NCI-H69 (cell line): ENCODE data around the gene ARMC2.
A peak's percentile ranks its signal among the peaks of the same experiment; 100 is the strongest.
"Not testable (repeated sequence)": the region's sequence is repeated elsewhere in the genome, so short reads cannot be mapped to it uniquely, and the experiment has no call there.

Experiments
- DNase-seq: peaks from one replicate; lab custom pipeline; 2025; lab: John Stamatoyannopoulos, UW

The ARMC2 gene

GRCh38 chr6:108835218-108835850 is 12.9 kb upstream of the ARMC2 start:
- peak; percentile 88 for DNase-seq

DNA sequence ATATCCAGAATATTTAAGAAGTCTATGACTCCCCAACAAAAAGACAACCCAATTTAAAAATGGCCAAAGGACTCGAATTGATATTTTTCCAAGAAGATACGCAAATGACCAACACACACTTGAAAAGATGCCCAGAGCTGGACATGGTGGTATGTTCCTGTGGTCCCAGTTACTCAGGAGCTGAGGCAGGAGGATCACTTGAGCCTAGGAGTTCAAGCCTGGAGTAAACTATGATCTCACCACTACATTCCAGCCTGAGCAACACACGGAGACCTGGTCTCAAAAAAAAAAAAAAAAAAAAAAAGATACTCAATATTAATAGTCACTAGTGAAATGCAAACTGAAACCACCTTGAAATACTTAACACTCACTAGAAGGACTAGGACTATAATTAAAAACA is 12.2 kb upstream of the ARMC2 start:
- DNase-seq, result no peak

DNA sequence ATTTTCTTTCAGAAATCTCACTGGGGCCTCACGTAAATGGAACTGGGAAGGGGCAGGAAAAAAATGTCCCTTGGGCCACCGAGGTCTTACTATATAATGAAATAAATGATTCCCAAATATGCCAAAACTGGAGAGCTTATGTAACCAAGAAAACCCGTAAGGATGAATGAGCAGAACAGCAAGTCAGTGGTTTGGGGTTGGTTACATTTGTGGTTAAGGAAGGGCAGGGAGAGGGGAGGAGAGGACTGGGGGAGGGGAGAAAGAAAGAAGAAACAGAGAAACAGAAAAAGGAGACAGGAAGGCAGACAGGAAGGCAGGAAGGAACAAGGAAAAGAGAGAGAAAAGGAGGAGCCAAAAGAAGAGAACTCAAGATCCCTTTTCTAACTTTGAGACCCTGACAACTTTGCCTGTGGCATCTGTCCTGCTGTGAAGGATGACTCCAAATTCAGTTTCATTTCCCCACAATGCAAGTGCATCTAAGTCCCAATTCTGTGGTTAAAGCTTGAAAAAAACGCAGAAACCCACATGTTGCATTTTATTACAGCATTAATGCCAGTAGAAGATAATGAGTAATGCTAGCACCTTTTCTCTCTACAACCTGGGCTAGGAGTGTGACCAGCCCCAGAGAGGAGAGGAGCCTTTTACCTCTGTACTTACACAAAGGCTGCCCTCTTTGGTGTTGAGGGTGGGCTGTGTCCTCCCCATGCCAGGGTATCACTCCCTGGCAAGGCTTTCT is 10.8 kb upstream of the ARMC2 start:
- DNase-seq, result no peak

DNA sequence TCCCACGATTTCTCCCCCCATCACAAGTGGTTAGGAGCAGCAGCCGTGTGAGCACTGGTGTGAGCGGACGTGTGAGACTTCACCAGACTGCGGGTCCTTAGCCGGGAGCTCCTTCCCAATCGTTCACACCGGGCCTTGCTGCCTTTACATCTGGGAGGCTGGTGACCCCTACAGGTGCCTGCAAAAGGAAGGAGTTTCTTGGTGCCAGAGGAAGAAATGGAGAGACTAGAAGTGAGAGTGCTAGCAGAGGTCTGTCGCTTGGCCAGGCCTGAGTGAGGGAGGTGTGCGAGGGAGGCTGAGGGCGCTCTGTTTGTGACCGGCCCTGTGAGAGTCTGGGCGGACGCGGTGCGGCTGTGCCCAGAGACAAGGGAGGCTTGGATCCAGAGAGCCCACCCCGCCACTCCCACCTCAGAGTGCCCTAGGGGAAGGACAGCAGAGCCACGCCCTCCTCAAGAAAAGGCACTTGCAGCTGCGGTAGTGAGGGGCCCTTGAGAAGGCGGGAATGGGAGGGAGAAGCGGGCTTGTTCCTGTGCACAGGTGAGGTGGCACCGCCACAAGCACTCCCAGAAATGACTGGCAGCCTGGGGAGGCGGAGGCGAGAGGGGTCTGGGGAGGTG is 10.0 kb upstream of the ARMC2 start:
- peak; percentile 58 for DNase-seq

DNA sequence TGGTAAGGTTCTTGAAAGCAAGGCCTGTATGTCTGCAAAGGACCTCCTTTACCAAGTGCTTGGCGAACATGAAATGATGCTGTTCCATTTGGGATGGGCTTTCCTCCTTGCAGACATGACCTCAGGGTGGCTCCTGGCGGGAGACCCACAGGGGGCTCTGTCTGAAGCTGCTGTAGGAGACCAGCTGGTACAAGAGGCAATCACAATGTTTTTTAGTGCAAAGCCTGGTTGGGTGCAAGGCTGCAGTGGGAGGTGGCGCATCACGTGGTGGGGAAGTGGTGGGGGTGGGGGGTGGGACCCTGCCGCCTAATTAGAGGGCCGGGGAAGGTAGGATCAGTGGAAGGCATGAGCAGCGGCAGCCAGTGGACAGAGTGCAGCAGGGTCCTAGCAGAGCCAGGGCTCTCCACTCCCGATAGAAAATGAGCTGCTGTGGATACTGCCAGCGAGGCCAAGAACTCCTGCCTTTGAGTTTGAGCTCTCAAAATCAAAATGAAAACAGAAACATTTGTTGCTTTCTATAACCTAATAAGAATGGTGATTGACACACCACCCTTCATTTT is 9.1 kb upstream of the ARMC2 start:
- DNase-seq, result peak; percentile 92

GRCh38 chr6:108840919-108841318 is 7.3 kb upstream of the ARMC2 start:
- DNase-seq, result no peak

DNA sequence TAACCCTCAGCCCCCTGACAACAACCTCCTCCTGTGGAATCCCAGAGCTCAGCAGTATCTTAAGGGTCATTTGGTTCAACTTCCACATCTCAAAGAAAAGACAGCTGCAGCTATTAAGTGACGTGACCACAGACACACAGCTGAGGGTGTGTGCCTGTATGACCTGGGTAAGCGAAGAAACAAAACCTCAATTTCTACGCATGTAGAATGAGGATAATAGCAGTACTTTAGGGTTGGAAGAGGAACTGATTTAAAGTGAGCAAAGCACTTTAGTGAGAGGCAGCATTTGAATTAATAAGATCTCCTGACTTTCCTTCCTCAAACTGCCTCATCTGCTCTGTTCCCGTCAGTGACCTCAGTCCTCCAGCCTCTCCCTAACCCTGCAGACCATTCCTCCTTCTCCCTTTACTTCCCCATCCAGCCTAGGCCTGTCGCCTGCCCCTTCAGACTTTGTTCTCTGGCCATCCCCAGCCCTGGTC is 6.8 kb upstream of the ARMC2 start:
- no peak for DNase-seq

DNA sequence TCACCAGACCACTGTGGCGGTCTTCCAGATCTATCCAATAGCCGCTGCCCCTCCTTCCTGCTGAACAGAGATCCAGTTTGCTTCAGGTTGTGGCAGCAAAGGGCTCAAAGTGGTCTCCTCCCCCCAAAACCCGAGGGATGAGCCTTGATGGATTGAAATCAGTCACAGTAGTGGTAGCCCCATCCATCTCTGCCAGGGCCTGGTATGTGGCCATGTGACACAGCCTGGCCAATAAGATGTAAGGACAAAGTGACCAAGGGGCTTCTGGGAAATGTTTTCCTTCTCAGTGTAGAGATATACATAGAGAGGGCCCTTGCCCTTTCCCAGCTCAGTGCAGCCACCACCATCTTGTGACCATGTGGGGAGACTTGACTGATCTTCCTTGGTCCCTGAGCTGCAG is 4.1 kb upstream of the ARMC2 start:
- no peak for DNase-seq

- DNase-seq, result peak; percentile 83
These were observed 3.1 kb upstream of the ARMC2 start for GRCh38 chr6:108845145-108845544.

DNA sequence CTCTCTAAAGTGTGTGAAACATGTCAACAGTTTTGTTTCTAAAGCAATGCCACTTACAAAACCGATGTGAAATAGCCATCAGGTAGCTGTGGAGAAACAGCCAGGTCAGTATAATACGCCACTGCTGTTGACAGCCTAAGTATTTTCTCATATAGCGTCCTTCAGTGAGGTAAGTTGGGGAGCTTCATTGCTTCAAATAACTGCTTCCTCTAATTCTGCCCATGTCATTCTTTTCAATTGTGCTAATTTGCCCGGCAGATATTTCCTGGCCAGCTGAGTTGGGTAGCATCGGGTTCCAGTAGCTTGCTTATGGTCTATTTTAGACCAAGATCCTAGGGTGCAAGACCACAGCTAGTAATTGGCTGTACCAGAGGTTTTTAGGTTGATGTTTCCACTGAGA is 2.1 kb upstream of the ARMC2 start:
- DNase-seq, result peak; percentile 89

DNA sequence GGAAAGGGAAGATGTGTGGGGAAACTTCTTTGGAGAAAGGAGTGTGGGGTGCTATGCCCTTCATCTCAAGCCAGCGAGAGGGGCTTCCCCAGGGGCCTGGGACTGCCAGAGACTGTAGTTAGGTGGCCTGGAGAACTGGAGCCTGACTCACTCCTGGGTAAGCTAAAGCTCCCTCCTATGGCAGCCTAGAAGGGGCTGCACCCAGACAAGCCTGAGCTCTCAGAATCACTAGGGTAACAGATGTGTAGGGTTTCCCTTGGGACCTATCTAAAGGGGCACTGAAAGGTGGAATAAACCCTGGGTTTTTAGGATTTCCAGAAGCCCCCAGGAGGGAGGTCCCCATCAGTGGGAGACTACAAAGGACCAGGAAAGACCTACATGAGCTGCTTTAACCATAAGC is 1.6 kb upstream of the ARMC2 start:
- peak; percentile 92 for DNase-seq

GRCh38 chr6:108847738-108848115 is 495 bp upstream of the ARMC2 start:
- no peak for DNase-seq

DNA sequence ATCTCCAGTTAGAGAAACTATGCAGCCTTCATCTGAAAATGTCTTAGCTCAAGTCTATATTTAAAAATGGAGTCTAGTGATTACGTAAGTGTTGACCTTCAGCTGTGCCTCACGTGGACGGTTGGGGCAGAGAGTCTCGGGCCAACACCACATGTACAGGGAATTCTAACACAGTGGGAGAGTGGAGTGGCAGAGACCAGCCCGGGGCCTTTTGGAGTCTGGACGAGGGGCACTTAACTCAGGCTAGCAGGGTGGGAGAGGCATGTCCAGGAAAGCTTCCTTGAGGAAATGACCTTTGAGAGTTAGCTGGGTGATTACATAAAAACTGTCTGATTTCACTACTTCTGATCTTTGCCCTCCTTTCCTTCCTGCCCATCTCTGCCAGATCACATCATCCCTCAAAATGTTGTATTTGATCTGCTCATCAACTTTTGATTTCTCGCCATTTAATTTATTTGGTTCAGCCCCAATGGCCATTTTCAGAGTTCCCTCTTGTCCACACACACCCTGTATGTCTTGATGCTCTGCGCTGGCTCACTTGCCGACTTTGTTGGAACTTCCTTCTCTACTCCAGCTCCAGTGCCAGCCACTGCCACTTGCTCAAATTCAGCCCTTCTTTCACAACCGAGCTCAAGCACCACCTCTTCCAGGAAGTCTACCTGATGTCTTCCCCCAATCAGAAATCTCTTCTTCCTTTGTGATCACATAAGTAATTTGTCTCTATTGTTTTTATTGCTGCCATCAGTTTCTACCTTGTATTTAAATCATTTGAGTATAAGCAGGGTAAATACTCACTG is 2.6 kb downstream of the ARMC2 start:
- DNase-seq, result no peak

DNA sequence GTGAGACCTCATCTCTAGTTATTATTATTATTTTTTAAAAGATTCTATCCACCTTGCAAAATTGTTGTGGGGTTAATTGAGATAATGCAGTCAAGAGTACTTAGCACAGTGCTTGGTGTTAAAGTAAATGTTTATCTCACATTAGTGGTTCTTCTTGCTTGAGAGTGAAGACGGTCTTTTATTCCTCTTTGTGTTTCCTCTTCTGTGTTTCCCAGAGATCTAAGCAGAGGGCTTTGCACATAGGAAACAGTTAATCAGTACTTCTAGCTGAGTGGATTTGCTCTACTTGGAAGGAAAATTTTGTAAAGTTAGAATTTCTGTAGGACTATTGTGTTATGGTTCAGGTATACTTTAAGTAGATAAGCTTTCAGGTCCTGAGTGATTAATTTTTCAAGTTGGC is 3.5 kb downstream of the ARMC2 start:
- DNase-seq, result no peak

- DNase-seq, result no peak
These were observed 4.9 kb downstream of the ARMC2 start for GRCh38 chr6:108853077-108853476.

DNA sequence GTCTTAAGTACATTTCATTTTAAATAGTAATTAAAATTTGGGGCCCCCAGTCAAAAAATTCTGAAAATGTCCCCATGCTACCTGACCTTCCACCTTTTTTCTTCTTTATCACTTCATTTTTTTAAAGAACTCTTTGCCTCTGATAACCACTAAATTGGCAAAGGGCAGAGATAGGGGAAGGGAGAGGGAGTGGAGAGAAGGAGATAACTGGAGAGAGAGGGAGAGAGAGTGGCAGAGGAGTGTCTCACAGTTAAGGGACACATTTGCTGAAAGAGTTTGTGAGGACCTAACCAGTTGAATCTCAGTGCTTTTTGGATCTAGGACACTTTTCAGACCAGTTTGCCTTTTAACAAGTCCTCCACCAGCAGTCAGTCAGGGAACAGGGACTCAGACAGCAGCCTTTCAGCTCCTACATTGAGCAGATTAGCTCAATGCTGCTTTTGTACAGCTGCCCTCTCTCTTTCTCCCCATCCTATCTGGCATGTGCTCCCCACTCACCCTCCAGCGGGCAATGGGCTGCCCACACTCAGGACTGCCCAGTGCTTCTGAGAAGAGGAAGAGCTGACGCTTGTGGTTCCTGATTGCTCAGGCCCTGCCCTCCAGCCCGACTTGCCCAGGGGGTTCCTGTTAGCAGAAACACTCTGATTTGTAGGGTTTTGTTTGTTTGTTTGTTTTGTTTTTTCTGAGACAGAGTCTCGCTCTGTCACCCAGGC is 14.4 kb downstream of the ARMC2 start:
- no peak for DNase-seq

DNA sequence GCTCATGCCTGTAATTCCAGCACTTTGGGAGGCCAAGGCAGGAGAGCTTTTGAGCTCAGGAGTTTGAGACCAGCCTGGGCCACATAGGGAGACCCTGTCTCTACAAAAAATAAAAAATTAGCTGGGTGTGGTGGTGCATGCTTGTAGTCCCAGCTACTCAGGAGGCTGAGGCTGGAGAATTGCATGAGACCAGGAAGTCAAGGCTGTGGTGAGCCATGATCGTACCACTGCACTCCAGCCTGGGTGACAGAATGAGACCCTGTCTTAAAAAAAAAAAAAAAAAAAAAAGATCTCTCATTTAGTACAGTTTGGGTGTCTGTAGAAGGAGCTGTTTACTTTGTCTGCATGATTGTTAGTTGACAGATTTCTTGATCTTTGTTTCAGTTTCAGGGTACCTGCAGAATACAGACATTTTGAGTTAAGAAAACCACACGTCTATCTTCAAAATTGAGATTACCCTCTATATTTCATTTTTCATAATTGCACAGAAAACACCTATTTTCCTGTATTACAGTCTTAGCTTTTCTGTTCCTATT is 17.6 kb downstream of the ARMC2 start:
- not testable (repeated sequence) for DNase-seq

- no peak for DNase-seq
These were observed 18.6 kb downstream of the ARMC2 start for GRCh38 chr6:108866798-108867197.

GRCh38 chr6:108868647-108869046 is 20.4 kb downstream of the ARMC2 start:
- no peak for DNase-seq

- no peak for DNase-seq
These were observed 21.7 kb downstream of the ARMC2 start for GRCh38 chr6:108869876-108870275.

DNA sequence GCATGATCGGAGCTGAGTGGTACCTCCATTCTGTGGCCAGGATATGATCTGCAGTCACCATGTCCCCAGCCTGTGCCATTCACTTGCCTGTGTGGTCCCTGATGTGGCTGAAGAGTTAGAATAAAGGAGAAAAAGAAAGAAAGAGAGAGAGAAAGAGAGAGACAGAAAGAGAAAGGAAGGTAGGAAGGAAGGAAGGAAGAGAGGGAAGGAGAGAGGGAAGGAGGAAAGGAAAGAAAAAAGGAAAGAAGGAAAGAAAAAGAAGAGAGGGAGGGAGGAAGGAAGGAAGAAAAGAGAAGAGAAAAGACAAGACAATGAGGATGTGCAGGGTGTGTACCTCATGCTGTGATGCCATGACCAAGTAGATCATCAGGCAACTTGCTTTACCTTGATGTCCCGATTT is 22.1 kb downstream of the ARMC2 start:
- no peak for DNase-seq
